Measurements from ENCODE around the gene UBE2E2. TPM values are rescaled to one million over a fixed set of nuclear protein-coding genes. Genes with fewer than 3 reads are reported as not detected.

The UBE2E2 gene
- total RNA-seq, 1 experiment from 2014 or later, result 14.7 TPM

DNA sequence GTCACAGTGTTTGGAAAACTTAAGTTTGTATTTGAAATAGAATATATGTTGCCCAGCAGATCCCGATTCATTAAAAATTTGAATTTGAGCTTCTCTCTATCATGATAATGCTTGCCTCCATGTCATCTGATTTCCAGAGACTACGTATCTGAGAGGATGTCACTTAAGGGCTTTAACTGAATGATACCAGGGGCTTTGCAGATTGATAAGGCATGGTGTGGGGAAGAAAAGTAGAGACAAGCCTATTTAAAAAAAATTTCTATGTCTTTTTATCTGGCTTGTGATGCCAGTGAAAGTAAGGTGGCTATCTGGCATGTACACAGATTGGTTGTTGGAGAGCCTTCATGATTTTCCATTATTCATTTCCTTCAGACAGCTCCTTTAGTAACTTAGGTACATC is 72.7 kb downstream of the UBE2E2 start:
- no peak for DNase-seq
- Histone ChIP-seq H3K4me1 (ENCODE audit: low read length) (no peaks in the 10 kb centered on the region), H3K27me3 (ENCODE audit: low read length) (no peaks in the 10 kb centered on the region), H3K9ac (ENCODE audit: low read length) (no peak overlapping the region), H3K9me2 (replicated peaks; ENCODE audit: insufficient read depth, low read length) (no peaks in the 10 kb centered on the region), H3K27ac (ENCODE audit: low read length) (no peak overlapping the region), H3K79me2 (ENCODE audit: low read length) (no peaks in the 10 kb centered on the region), H2AFZ (ENCODE audit: low read length) (no peak overlapping the region), H3K4me3 (ENCODE audit: low read length) (no peak overlapping the region), H4K20me1 (ENCODE audit: insufficient read depth, low read depth, low read length) (no peaks in the 10 kb centered on the region), H3K36me3 (ENCODE audit: insufficient read depth, low read length) (no peaks in the 10 kb centered on the region), H3K9me3 (ENCODE audit: low read length) (no peaks in the 10 kb centered on the region), H3K4me2 (ENCODE audit: low read depth, low read length, poor library complexity, severe bottlenecking) (no peak overlapping the region)

DNA sequence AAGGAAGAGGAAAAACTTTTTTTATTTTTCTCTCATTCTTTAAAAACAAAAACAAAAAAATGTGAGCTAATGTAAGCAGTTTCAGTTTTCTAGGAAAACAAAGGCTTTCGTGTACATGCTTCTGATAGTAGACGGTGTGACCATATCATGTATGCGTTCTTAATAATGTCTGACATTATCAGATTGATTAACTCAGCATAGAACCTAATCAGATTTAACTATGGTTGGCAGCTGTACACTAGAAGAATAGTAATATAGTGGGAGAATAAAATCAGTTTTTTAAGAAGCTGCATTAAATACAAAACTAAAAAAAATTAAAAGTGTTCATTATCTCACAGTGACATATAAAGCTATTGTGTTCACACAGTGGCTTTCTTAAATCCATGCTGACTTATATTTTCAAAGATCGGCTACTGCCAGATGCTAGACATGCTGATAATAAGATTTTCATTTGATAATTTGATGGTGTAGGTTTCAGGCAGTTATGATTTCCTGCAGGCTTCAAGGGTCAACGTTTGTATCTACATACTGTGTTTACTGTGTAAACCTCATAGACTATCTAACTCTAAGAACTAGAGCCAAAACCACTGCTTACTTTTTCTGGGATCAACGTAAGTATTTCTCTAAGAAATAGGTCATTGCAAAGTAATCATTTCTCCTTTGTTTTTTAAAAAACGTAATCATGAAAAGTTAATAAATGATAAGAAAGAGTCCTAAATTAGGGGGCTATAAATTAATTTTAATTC is 74.0 kb downstream of the UBE2E2 start:
- Histone ChIP-seq H3K9me2 (replicated peaks; ENCODE audit: insufficient read depth, low read length) (no peaks in the 10 kb centered on the region), H3K9ac (ENCODE audit: low read length) (no peak overlapping the region), H3K4me1 (ENCODE audit: low read length) (no peaks in the 10 kb centered on the region), H3K9me3 (ENCODE audit: low read length) (no peaks in the 10 kb centered on the region), H3K27me3 (ENCODE audit: low read length) (no peaks in the 10 kb centered on the region), H3K4me3 (ENCODE audit: low read length) (no peak overlapping the region), H2AFZ (ENCODE audit: low read length) (no peak overlapping the region), H4K20me1 (ENCODE audit: insufficient read depth, low read depth, low read length) (no peaks in the 10 kb centered on the region), H3K79me2 (ENCODE audit: low read length) (no peaks in the 10 kb centered on the region), H3K4me2 (ENCODE audit: low read depth, low read length, poor library complexity, severe bottlenecking) (no peak overlapping the region), H3K27ac (ENCODE audit: low read length) (no peak overlapping the region), H3K36me3 (ENCODE audit: insufficient read depth, low read length) (no peaks in the 10 kb centered on the region)
- DNase-seq, result no peak

DNA sequence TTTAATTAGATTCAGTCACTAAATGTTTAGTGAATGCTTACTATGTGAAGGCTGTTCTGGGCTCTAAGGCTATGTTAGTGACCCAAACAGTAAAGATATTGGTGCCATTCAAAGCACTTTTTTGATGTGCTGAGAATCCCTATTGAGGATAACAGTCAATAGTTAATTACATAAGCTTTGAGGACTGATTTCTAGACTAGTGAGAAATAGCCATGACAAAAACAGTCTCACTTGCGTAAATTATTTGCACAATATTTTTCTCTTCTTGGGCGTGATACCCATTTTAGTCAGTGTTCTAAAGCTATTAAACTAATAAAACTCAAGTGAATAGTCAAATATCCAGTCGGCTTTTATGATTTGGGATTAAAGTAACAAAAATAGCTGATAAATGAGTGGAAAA is 74.6 kb downstream of the UBE2E2 start:
- H3K9me3 ChIP-seq (ENCODE audit: low read length), result no peaks in the 10 kb centered on the region
- no peak overlapping the region for H3K4me2 ChIP-seq (ENCODE audit: low read depth, low read length, poor library complexity, severe bottlenecking)
- peak; percentile 7 for DNase-seq
- no peak overlapping the region for H3K4me3 ChIP-seq (ENCODE audit: low read length)
- H3K79me2 ChIP-seq (ENCODE audit: low read length), result no peaks in the 10 kb centered on the region
- H3K27ac ChIP-seq (ENCODE audit: low read length), result no peak overlapping the region
- H3K9ac ChIP-seq (ENCODE audit: low read length), result no peak overlapping the region
- H4K20me1 ChIP-seq (ENCODE audit: insufficient read depth, low read depth, low read length), result no peaks in the 10 kb centered on the region
- H2AFZ ChIP-seq (ENCODE audit: low read length), result no peak overlapping the region
- no peaks in the 10 kb centered on the region for H3K27me3 ChIP-seq (ENCODE audit: low read length)
- no peaks in the 10 kb centered on the region for H3K4me1 ChIP-seq (ENCODE audit: low read length)
- no peaks in the 10 kb centered on the region for H3K36me3 ChIP-seq (ENCODE audit: insufficient read depth, low read length)
- H3K9me2 ChIP-seq (replicated peaks; ENCODE audit: insufficient read depth, low read length), result no peaks in the 10 kb centered on the region

DNA sequence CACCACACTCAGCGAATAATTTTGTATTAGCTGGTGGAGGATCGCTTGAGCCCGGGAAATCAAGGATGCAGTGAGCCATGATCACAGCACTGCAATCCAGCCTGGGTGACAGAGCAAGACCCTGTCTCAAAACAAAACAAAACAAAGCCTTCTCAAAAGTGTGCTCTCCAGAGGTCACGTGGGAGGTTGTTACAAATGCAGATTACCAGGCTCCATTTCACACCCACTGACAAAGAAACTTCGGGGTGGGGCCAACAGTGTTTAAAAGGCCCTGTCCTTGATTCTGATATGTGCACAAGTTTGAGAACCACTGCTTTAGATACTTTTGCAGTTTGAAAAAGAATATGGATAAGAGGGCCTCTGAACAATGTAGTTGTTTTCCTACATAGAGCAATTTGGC is 80.5 kb downstream of the UBE2E2 start:
- no peaks in the 10 kb centered on the region for H4K20me1 ChIP-seq (ENCODE audit: insufficient read depth, low read depth, low read length)
- no peak overlapping the region for H3K9ac ChIP-seq (ENCODE audit: low read length)
- no peaks in the 10 kb centered on the region for H3K36me3 ChIP-seq (ENCODE audit: insufficient read depth, low read length)
- H3K4me3 ChIP-seq (ENCODE audit: low read length), result no peak overlapping the region
- peak; percentile 12 for DNase-seq
- H3K4me2 ChIP-seq (ENCODE audit: low read depth, low read length, poor library complexity, severe bottlenecking), result no peak overlapping the region
- no peaks in the 10 kb centered on the region for H3K9me2 ChIP-seq (replicated peaks; ENCODE audit: insufficient read depth, low read length)
- H3K9me3 ChIP-seq (ENCODE audit: low read length), result no peaks in the 10 kb centered on the region
- no peak overlapping the region for H2AFZ ChIP-seq (ENCODE audit: low read length)
- H3K27ac ChIP-seq (ENCODE audit: low read length), result no peak overlapping the region
- H3K4me1 ChIP-seq (ENCODE audit: low read length), result no peaks in the 10 kb centered on the region
- no peaks in the 10 kb centered on the region for H3K79me2 ChIP-seq (ENCODE audit: low read length)
- H3K27me3 ChIP-seq (ENCODE audit: low read length), result no peaks in the 10 kb centered on the region

DNA sequence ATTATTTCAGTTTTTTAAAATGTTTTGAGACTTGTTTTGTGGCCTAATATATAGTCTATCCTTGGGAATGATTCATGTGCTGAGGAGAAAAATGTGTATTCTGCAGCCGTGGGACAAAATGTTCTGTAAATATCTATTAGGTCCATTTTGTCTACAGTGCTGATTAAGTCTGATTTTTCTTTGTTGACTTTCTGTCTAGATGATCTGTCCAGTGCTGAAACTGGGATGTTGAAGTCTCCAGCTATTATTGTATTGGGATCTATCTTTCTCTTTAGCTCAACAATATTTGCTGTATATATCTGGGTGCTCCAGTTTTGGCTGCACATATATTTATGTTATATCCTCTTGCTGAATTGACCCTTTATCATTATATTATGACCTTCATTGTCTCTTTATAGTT is 85.2 kb downstream of the UBE2E2 start:
- no peaks in the 10 kb centered on the region for H3K4me1 ChIP-seq (ENCODE audit: low read length)
- no peak overlapping the region for H3K9ac ChIP-seq (ENCODE audit: low read length)
- peak; percentile 16 for DNase-seq
- no peak overlapping the region for H3K4me2 ChIP-seq (ENCODE audit: low read depth, low read length, poor library complexity, severe bottlenecking)
- H3K36me3 ChIP-seq (ENCODE audit: insufficient read depth, low read length), result no peaks in the 10 kb centered on the region
- no peaks in the 10 kb centered on the region for H3K9me3 ChIP-seq (ENCODE audit: low read length)
- H2AFZ ChIP-seq (ENCODE audit: low read length), result no peak overlapping the region
- no peak overlapping the region for H3K4me3 ChIP-seq (ENCODE audit: low read length)
- H3K79me2 ChIP-seq (ENCODE audit: low read length), result no peaks in the 10 kb centered on the region
- H3K27ac ChIP-seq (ENCODE audit: low read length), result no peak overlapping the region
- no peaks in the 10 kb centered on the region for H3K27me3 ChIP-seq (ENCODE audit: low read length)
- H4K20me1 ChIP-seq (ENCODE audit: insufficient read depth, low read depth, low read length), result no peaks in the 10 kb centered on the region
- H3K9me2 ChIP-seq (replicated peaks; ENCODE audit: insufficient read depth, low read length), result no peaks in the 10 kb centered on the region

DNA sequence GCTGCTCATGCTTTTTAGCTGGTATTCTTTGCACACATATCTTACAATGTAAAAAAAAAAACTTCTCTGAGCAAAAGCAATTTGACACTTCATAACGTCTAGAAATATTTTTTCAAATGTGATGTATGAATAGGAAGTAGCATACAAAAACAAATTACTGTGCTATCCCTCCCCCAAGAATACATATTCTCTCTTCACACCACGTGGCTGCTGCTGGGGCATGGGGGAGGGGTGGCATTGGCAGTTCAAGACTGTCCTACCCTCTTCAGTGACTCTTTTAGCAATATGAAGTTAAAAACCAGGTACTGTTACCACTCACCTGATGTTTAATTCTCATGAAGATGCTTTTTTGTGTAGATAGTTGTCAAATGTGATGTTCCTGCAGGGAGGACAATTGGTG is 85.6 kb downstream of the UBE2E2 start:
- Histone ChIP-seq H3K79me2 (ENCODE audit: low read length) (no peaks in the 10 kb centered on the region), H3K4me1 (ENCODE audit: low read length) (no peaks in the 10 kb centered on the region), H3K27ac (ENCODE audit: low read length) (no peak overlapping the region), H3K36me3 (ENCODE audit: insufficient read depth, low read length) (no peaks in the 10 kb centered on the region), H3K27me3 (ENCODE audit: low read length) (no peaks in the 10 kb centered on the region), H3K4me2 (ENCODE audit: low read depth, low read length, poor library complexity, severe bottlenecking) (no peak overlapping the region), H3K9me2 (replicated peaks; ENCODE audit: insufficient read depth, low read length) (no peaks in the 10 kb centered on the region), H2AFZ (ENCODE audit: low read length) (no peak overlapping the region), H4K20me1 (ENCODE audit: insufficient read depth, low read depth, low read length) (no peaks in the 10 kb centered on the region), H3K9ac (ENCODE audit: low read length) (no peak overlapping the region), H3K9me3 (ENCODE audit: low read length) (no peaks in the 10 kb centered on the region), H3K4me3 (ENCODE audit: low read length) (no peak overlapping the region)
- DNase-seq, result no peak

DNA sequence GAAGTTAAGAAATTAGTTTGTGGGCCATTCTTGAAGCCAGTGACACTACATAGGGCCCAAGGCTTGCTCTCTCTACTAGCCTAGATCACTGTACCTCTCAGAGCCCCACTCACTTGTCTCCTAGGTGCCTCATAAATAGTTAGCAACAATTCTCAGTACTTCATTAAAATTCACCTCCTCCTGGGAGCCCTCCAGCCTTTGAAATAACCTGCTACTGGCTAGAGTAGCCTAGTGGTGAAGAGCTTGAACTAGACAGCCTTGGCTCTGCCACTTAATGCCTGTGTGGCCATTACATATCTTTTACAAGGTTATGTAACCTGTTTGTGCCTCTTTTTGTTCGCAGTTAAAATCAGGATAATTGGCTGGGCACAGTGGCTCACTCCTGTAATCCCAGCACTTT is 89.3 kb downstream of the UBE2E2 start:
- Histone ChIP-seq H3K4me3 (ENCODE audit: low read length) (no peak overlapping the region), H3K9ac (ENCODE audit: low read length) (no peak overlapping the region), H2AFZ (ENCODE audit: low read length) (no peak overlapping the region), H4K20me1 (ENCODE audit: insufficient read depth, low read depth, low read length) (no peaks in the 10 kb centered on the region), H3K79me2 (ENCODE audit: low read length) (no peaks in the 10 kb centered on the region), H3K9me2 (replicated peaks; ENCODE audit: insufficient read depth, low read length) (no peaks in the 10 kb centered on the region), H3K4me2 (ENCODE audit: low read depth, low read length, poor library complexity, severe bottlenecking) (no peak overlapping the region), H3K4me1 (ENCODE audit: low read length) (peaks cover 6% of the 10 kb centered on the region), H3K9me3 (ENCODE audit: low read length) (no peaks in the 10 kb centered on the region), H3K27ac (ENCODE audit: low read length) (no peak overlapping the region), H3K27me3 (ENCODE audit: low read length) (no peaks in the 10 kb centered on the region), H3K36me3 (ENCODE audit: insufficient read depth, low read length) (no peaks in the 10 kb centered on the region)
- DNase-seq, result peak; percentile 10

DNA sequence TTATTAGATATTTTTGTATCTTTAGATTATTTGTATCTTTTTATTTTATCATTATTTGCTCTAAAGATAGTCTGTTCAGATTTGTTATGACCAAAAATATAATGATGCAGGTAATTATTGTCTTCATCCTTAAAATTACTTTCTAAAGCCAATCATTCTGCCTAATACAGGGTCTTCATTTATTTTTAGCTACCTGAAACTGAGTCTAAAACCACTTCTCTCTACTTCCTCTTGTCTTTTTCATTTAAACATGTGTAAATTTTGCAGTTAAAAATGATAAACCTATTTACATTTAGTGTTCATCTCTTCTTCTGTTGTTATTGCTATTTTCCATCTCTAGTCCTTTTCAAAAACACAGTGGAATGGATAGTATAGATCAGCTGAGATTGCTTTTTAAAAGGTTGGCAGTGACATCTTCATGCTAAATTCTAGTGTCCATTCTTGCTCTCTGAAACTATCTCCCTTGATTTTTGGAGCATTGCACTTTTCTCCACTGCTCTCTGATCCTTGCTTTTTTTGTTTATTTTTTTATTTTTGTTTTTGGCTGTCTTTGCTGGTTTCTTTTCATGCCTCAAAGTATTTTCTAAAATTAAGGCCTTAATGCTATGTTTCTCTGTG is 91.8 kb downstream of the UBE2E2 start:
- DNase-seq, result no peak
- Histone ChIP-seq H3K9me2 (replicated peaks; ENCODE audit: insufficient read depth, low read length) (no peaks in the 10 kb centered on the region), H3K27ac (ENCODE audit: low read length) (no peak overlapping the region), H3K9me3 (ENCODE audit: low read length) (no peaks in the 10 kb centered on the region), H3K79me2 (ENCODE audit: low read length) (no peaks in the 10 kb centered on the region), H3K4me1 (ENCODE audit: low read length) (peaks cover 6% of the 10 kb centered on the region), H3K4me2 (ENCODE audit: low read depth, low read length, poor library complexity, severe bottlenecking) (no peak overlapping the region), H4K20me1 (ENCODE audit: insufficient read depth, low read depth, low read length) (no peaks in the 10 kb centered on the region), H2AFZ (ENCODE audit: low read length) (no peak overlapping the region), H3K4me3 (ENCODE audit: low read length) (no peak overlapping the region), H3K9ac (ENCODE audit: low read length) (no peak overlapping the region), H3K36me3 (ENCODE audit: insufficient read depth, low read length) (no peaks in the 10 kb centered on the region), H3K27me3 (ENCODE audit: low read length) (no peaks in the 10 kb centered on the region)
